HG02763 (cell line): ENCODE measurements around the gene NYAP2.

Experiments used
- ATAC-seq: cut with Tn5 transposase; IDR thresholded peaks from one replicate; pipeline ENCODE4 v1.9.1; 2021; ENCODE audit warnings: mild to moderate bottlenecking, moderate library complexity; ENCODE audit not compliant: unreplicated experiment

NYAP2 gene

DNA sequence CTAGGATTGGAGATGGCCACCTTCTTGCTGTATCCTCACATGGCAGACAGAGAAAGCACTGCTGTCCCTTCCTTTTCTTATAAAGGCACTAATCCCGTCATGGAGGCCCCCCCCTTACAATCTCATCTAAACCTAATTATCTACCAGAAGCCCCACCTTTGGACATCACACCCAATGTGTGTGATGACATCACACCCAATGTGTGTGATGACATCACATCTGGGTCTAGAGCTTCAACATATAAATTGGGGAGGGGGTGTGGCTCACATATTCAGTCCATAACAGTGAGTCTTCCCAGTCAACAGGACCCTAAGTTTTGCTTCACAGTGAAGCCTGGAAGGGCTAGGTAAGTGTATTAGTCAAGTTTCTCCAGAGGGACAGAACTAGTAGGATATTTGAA, 213.1 kb downstream of the NYAP2 start:
- ATAC-seq, result no peak

DNA sequence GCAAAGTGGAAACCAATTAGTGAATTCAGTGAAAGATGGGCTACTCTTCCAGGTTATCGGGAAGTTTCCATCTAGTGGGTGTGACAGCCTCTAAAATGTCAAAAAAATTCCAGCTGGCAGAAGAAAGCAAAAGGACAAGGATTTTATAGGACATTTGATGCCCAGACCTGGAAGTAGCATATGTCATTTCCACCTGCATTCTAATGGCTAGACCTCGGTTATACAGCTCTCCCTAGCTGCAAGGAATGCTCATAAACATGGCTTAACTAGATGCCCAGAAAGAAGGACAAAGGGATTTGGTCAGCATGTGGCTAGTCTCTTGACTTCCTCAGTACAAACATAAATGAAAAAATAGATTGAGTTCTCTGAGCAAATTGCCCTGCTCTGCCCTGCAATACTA, 215.4 kb downstream of the NYAP2 start:
- ATAC-seq, result no peak

DNA sequence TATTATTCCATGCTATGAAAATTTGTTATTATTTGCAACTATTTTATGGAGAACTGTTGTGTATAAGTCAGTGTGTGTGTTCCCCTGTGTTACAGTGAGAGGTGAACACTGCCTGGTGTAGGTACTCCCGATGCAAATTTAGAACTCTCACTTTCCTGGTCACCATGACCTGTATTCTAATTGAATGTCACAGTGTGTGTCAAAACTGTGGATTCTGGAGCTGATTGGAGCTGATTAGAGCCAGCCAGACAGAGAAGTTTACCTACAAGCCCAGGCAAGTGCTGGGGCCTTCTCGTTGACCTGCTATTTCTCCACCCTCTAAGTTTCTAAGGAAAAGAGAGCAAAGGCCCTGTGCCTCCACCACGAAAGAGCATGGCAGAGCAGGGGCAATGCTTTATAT, 216.0 kb downstream of the NYAP2 start:
- no peak for ATAC-seq

DNA sequence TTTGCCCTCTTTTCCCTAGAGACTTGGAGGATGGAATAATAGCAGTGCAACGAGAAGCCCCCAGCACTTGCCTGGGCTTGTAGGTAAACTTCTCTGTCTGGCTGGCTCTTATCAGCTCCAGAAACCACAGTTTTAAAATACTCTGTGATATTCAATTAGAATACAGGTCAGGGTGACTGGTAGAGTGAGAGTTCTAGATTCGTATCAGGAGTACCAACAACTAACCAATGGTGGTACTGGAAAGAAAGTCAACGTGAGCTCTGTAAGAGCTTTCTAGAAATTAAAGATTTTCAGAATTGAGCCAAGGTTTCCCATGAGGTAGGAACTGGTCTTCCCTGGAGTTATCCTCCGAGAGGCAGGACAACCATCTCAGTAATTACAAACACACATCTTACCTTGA, 216.9 kb downstream of the NYAP2 start:
- ATAC-seq, result no peak

DNA sequence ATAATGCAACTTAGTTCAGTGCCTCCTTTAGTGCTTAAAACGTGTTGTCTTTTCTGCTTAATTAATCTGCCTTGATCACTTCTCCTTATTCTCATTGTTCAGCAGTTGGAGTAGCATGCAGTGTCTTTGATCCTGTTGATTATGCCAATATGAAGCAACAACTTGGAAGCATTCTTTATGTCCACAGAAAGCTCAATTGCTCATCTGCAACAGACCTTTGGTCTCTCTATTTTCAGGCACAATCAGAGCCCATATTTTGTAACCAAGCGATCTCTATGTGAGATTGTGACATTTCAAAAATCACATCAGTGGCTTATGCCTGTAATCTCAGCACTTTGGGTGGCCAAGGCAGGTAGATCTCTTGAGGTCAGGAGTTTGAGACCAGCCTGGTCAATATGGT, 217.3 kb downstream of the NYAP2 start:
- ATAC-seq, result no peak

DNA sequence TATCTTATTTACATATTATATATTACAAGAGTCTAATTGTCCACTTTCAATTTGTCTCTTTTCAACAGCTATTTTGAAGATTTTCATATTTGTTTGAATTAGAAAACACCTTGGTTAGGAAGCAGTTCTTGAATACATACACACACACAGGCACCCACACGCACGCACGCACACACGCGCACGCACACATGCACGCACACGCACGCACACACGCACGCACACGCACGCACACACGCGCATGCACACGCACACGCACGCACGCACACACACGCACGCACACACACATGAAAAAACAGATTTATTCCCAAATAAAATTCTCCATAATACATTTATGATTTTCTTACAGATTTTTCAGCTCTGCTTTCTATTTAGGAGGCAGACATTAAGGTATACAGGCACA, 220.7 kb downstream of the NYAP2 start:
- ATAC-seq, result no peak

DNA sequence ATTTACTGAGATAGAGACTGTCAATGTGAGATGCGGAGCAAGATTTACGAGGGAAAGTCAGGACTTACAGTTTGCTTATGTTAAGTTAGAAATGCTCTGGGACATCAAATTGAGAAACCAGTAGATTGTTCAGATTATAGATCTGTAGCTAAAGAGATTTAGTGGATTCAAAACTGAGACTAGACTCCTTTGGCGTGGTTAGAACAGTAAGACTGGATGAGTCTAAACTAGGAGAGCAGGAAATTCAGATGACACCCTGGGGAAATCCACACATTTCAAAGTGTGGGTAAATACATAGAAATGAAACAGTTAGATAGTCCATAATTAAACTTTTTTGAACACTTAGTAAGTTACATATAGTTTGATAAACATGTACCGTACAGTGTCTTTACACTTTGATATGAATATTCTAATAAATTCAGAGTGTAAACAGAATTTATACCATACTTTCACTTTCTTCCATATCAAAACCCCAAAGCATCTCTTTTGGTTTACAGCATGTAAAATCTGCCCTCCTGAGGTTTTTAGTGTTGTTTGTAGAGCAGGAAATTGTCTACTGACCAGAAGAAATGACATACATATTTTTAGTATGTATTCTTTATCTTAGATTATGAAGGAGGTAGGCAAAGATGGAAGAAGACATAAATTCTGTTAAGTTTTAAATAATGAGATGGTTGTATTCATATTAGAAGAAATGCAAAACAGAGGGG, 231.5 kb downstream of the NYAP2 start:
- no peak for ATAC-seq

DNA sequence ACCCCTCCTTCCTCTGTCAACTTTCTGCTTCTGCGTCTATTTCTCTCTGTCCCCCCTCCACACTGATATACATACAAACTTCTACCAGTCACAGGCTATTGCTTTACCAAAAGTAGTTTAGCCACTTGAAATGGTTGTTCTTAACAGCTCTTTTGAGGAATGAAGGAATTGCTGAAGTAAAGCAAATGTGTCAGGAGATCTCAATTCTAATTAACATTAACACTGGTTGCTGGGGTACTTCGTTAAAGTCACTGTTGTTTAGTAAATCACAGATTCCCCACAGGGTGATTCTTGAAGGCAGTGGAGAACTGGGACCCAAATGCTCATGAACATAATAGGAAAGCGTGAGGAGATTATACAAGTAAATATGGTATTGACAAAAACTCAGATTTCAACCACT, 232.8 kb downstream of the NYAP2 start:
- ATAC-seq, result no peak

DNA sequence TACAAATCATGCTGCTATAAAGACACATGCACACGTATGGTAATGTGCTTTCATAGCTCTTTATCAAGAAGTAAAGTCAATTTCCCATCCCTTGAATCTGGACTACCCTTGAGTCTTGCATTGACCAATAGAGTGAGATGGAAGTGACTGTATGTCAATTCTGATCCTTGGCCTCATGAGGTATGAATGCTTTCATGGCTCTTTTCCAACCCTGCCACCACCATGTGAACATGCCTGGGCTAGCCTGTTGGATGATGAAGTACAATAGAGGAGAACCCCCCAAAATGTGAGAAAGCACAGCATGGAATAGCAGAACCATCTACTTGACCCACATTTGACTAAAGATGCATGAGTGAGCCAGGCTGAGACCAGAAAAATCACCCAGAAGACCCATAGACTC, 237.0 kb downstream of the NYAP2 start:
- ATAC-seq, result no peak

DNA sequence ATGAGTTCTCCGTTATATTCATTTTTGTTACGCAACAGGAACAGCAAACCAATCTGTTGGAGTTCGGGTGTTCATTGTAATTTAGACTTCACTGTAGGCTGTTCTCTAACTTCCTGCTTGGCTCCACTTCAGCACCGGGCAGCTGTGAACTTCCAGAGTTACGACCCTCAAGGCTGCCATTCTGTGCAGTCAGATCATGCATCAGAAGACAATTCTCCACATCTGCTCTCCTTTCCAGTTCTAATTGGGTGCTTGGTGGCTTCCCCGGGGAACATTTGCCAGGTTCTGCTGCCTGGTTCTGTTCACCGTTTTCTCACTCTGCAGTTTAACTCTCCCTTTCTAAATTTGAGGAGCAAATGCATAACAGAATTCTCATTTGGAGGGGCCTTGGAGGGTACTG, 237.7 kb downstream of the NYAP2 start:
- ATAC-seq, result no peak

DNA sequence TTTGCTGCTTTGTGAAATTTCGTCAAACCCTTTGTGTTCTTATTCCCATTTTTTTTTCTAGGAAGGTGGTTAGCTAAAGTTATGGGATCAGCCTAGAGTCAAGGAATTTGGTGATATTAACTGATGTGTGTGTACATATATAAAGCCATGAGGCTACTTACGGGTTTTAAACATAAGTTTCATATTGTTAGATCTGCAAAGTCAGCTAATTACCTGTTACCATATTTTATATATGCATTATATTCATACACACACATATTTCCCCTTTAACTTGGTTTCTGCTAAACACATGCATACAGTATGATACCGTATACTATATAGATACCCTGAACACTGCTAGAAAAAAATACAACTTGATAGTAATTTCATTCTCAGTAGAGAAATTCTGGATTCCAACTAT, 241.0 kb downstream of the NYAP2 start:
- no peak for ATAC-seq

DNA sequence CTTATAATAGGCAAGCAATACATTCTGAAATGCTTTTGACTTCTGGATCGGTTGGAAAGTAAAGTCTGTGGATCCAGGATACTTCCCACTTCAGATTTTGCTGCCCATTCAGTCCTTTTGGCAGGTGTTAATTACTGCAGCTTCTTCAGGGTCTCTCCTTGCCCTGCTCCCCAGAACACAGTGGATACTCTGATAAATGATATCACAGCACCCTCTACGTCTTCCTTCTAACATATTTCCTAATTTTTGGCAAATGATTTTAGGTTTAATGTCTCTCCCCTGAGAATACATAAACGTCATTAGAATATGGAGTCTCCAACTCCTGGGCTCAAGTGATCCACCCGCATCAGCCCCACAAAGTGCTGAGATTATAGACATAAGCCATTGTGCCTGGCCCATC, 249.8 kb downstream of the NYAP2 start:
- no peak for ATAC-seq

DNA sequence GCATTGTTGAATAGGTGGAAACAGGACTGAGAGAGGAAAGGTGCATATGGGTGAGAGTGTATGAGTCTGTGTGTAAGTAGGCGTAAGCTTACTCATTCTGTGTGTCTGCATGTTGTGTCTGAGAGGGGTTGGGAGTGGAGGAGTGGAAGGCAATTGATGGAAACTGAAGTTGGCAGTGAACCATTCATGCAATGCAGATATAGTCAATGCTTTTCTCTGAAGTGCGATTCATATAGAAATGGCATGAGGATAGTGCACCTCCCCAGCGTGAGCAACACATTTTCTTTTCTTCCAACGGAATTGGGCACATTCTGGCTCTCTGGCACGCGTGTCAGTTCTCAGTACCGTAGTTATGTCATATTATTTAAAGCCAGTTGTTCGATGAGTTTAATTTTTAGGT, 250.5 kb downstream of the NYAP2 start:
- no peak for ATAC-seq

DNA sequence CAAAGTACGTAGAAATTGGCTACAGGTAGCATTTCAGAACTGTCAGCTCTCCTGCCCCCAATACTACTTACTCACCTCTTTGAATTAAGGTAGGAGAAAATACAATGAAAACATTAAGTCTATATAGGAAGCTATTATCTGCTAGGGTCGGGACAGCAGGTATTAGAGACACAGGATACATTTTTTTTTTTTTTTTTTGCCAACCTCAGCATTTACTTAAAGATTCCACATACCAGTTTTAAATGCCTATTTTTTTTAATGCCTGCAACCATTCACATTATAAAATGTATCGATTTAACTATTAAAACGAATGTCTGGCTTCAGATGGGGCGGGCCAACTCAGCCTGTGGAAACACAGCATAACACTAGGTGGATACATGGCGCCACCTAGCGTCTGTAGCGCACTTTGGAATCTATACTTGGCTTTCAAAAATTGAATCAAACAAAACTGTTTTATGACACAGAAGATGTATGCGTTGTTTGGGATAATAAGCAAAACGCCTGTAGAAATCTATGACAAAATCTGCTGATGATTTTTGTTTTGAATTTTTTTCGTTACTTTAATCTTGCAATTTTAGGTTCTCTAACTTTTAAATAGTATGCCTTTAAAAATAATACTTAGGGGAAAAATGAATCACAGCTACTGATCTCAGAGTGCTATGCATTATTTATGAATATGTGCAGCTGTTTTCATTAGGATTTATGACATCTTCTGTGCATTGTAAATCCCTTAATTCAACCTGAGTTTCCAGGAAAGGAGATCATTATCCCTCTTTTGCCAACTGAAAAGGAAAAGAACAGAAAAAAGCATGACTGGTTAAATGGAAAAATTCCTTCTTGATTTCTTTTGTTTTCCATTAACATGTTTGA, 261.0 kb downstream of the NYAP2 start:
- peak; percentile 74 for ATAC-seq

DNA sequence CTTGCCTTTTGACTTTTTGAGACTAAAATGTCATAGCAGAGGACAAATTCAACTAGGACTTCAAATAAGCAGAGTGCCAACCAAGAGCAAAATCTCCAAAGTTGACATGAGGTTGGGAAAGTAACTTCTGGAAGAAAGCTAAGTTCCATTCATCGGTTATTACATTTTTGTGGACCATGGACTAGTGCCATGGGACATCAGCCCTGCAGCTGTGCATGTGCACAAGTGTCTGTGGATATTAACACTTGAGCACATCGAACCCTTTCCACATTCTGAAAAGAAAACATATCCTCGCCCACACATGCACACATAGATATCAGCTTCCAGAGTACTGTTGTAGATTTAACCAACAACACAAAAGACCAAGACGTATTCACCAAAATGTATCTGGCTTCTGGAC, 262.6 kb downstream of the NYAP2 start:
- ATAC-seq, result no peak

DNA sequence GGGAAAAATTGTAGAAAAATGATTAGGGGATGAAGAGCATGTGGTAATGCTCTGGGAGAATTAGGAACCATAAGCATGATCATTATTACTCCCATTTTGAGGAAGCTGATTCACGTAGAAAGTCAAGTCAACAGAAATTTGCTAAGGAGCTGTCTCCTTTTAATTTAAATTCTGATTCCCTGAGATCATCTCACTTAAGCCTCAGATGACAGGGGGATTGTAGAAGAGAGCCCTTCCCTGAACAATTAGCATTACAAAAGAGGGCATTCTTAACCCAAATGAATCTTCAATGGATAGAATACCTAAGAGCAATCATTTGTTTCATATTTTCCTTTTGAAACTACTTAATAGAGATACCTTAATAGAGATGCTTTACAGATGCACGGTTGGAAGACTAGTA, 267.9 kb downstream of the NYAP2 start:
- no peak for ATAC-seq

DNA sequence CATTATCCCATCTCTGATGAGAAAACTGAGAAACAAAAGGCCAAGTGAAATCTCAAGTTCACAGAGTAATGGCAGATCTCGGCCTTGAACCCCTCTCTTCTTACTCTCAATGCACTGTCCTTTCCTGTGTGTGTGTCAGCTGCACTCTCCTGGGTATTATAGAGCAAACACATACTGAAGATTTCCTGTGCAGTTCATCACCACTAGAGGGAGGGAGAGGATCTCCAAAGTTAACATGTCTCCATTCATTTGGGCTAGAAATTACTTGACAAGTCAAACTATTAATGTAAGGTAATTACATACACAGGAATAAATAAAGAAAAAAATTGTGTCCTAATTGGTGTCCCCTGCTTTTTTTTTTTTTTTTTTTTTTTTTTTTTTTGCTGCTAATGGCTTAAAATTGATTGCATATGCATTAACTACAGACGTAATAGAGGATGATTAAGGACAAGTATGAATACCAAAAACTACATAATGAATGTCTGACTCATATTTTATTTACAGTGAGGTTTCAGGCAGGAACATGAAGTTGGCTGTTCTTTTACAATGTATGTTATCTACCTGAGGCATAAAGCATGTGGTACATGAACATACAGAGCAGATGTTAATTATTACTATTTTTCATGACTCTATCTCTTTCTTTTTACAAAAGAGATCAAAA, 269.2 kb downstream of the NYAP2 start:
- peak; percentile 85 for ATAC-seq

DNA sequence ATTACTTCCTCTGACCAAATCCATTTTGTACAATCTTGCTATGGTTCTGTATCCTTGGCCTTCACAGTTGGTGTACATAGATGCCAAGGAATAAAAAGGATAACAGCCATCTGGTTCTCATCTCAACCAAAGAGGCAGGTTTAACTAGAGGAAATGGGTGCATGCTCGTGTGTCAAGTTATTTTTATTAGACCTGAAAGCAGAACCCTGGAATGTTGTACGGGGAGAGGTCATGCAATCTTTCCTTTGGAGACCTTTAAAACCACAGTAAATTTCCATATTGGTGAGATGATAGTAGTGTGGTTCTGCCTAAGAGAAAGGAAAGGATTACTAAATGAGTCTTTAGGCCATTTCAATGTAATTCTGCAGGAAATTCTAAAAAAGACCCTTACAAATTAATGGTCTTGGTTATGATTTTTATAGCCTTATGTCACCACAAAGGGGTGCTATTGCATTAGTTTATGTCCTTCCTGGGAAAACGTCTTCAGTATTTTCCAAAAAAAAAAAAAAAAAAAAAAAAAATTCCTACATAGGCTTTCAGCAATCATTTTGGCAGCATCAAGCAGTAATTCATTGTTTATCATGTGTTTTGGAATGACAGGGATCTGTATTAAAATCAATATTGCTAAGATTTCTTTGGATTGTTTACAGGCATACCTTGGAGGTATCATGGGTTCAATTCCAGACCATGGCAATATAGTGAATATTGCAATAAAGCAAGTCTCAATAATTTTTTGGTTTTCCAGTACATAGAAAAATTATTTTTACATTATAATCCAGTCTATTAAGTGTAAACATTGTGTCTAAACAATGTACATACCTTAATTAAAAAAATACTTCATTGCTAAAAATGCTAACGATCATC, 270.8 kb downstream of the NYAP2 start:
- ATAC-seq, result no peak

DNA sequence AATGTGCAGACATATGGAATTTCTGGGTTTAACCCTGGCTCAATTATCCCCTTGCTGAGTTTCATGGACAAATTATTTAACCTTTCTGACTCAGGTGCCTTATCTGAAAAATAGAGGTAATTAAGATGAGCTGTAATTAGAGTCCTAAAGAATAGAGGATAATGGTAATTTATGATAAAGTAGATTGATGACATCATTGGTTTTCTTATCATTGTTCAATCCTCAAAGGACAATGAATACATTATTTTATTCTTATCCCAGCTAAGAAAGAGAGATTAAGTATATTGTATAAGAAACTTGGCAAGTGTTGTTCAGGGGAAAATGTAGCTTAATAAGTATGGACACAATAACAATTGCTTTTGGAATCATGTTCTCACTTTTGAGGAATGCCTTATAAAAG, 279.3 kb downstream of the NYAP2 start:
- no peak for ATAC-seq

DNA sequence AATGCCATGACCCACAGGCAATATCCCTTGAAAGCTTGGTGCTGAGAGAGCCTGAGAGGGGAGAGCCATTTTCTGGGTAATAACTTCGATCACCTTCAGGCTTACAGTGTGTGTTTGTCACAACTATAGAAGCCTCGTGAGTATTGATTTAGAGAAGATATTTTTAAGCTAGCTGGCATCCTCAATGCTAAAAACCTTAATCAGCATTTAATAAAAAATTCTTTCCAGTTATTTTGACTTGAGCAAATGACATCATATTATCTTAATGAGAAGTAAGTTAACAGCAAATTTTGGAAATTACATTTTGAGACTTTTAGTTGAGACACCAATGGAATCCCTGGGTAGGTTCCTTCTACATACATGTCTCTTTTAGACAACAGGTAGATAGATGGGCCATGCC, 283.7 kb downstream of the NYAP2 start:
- no peak for ATAC-seq

DNA sequence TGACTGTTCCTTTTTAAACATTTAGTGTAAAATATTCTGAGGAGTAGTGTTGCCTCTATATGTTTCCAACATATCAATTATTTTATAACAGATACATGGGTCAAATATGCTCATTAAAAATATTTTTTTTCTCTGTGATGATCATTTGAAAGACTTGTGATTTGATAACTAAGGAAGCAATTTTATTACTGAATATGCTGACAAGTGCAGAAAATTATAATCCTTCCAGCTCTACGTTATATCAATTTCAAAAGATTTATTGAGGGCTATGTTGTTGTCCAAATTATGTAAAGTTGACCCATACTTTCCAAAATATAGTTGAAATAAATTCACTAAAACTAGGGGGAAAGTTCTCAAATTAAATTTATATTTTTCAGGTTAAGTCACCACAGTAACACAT, 290.6 kb downstream of the NYAP2 start:
- no peak for ATAC-seq
